Kidney epithelial cell (primary cell): Measurements from ENCODE around the gene MFAP2. TPM values are rescaled to one million over a fixed set of nuclear protein-coding genes. Genes with fewer than 3 reads are reported as not detected.

Experiments
- DNase-seq: peaks from one replicate; pipeline ENCODE4 v3.0.0-alpha.2; 2010; ENCODE audit warnings: low read depth
- H3K27me3 ChIP-seq: 2 replicates; pipeline ENCODE4 v1.6.0; 2011; ENCODE audit warnings: low read length; ENCODE audit not compliant: control insufficient read depth, insufficient read depth
- H3K36me3 ChIP-seq: 2 replicates; pipeline ENCODE4 v1.5.1; 2011; ENCODE audit warnings: low read length; ENCODE audit not compliant: control insufficient read depth, insufficient read depth
- H3K4me3 ChIP-seq: 2 replicates; pipeline ENCODE4 v1.5.1; 2011; ENCODE audit warnings: low read depth, mild to moderate bottlenecking, control low read depth, low read length
- total RNA-seq: library from RNA; depleted of rRNA; stranded (reverse); fragments of >200 nt; gene quantifications from 2 replicates; pipeline ENCODE4 v1.2.3, GENCODE V29; 2015
- TF ChIP-seq, protein P1 (sequence below): IDR thresholded peaks from 2 replicates; pipeline ENCODE4 v1.5.1; 2011; ENCODE audit warnings: mild to moderate bottlenecking, moderate library complexity, low read length, control low read depth, inconsistent platforms; ENCODE audit not compliant: insufficient read depth, poor library complexity, severe bottlenecking

Gene MFAP2, protein sequence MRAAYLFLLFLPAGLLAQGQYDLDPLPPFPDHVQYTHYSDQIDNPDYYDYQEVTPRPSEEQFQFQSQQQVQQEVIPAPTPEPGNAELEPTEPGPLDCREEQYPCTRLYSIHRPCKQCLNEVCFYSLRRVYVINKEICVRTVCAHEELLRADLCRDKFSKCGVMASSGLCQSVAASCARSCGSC
- total RNA-seq = 58.2 and 64.0 TPM in 2 replicates

- TF ChIP-seq, protein P1, sequence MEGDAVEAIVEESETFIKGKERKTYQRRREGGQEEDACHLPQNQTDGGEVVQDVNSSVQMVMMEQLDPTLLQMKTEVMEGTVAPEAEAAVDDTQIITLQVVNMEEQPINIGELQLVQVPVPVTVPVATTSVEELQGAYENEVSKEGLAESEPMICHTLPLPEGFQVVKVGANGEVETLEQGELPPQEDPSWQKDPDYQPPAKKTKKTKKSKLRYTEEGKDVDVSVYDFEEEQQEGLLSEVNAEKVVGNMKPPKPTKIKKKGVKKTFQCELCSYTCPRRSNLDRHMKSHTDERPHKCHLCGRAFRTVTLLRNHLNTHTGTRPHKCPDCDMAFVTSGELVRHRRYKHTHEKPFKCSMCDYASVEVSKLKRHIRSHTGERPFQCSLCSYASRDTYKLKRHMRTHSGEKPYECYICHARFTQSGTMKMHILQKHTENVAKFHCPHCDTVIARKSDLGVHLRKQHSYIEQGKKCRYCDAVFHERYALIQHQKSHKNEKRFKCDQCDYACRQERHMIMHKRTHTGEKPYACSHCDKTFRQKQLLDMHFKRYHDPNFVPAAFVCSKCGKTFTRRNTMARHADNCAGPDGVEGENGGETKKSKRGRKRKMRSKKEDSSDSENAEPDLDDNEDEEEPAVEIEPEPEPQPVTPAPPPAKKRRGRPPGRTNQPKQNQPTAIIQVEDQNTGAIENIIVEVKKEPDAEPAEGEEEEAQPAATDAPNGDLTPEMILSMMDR = no peak
- DNase-seq = no peak
- Histone ChIP-seq H3K4me3 (peak within 1 kb of the TSS; percentile 76), H3K36me3 (no peaks in the 10 kb centered on the region), H3K27me3 (no peaks in the 10 kb centered on the region)
Measured at GRCh38 chr1:16980473-16981268, at the start of gene MFAP2. Gene MFAP2, minus strand, starts transcription at chr1:16980620. Its CDS starts 2,347 bp downstream, at chr1:16978273.

DNA sequence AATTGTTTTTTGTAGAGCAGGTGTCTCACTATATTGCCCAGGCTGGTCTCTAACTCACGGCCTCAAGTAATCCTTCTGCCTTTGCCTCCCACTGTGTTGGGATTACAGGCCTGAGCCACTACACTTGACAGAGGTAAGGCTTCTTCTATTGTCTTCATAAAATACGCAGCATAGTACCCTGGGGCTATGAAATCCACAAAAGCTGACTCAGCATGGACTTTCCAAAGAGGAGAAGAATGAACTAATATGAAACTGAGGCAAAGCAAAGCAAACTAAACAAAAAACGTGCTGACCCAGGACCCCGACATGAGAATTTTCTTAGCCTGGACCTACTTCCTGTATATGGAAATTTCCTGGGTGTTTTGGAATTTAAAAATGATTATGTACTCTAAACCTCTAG is 49.8 kb upstream of the MFAP2 start:
- TF ChIP-seq, protein P1 = no peak
- no peak overlapping the region for H3K4me3 ChIP-seq
- no peak for DNase-seq
- peaks cover 1% of the 10 kb centered on the region for H3K36me3 ChIP-seq
- H3K27me3 ChIP-seq = no peaks in the 10 kb centered on the region

DNA sequence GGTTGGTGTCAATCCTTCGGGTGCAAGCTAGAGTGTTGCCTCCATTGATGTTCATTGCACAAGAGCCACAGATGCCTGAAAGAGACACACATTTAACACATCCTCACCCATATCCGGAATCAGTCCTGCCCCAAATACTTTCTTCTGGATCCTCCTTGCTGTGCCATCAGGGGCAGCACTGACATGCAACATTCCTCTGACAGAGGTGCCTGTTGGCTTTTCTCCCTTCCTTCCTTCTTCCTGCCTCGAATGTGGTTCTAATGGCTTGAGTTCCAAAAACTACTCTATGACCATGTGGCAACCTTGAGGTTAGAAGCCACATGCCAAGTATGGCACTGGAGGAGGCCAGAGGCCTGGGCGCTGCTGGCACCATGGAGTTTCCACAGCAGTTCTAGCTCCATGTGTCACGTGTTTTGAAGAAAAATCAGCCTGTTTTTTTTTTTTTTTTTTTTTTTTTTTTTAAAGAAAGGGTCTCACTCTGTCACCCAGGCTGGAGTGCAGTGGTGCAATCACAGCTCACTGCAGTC is 48.3 kb upstream of the MFAP2 start:
- Histone ChIP-seq H3K27me3 (no peaks in the 10 kb centered on the region), H3K36me3 (peaks cover 1% of the 10 kb centered on the region), H3K4me3 (no peak overlapping the region)
- TF ChIP-seq, protein P1 = no peak
- no peak for DNase-seq

GRCh38 chr1:17027900-17028299 is 47.5 kb upstream of the MFAP2 start:
- Histone ChIP-seq H3K4me3 (no peak overlapping the region), H3K27me3 (no peaks in the 10 kb centered on the region), H3K36me3 (peaks cover 1% of the 10 kb centered on the region)
- DNase-seq = no peak
- TF ChIP-seq, protein P1 = no peak

GRCh38 chr1:17027403-17027802 is 47.0 kb upstream of the MFAP2 start:
- no peak for DNase-seq
- TF ChIP-seq, protein P1 = no peak
- no peaks in the 10 kb centered on the region for H3K27me3 ChIP-seq
- H3K4me3 ChIP-seq = no peak overlapping the region
- H3K36me3 ChIP-seq = peaks cover 1% of the 10 kb centered on the region
